ENCODE results near the gene CYB561D1. TPM values are rescaled to one million over a fixed set of nuclear protein-coding genes. Genes with fewer than 3 reads are reported as not detected.

The CYB561D1 gene
- total and polyA plus RNA-seq, 2 of the 8 experiments (the other 6 are each of a cell fraction or from before 2014, with no cell fraction given), result 3.6 to 3.8 TPM

- Histone ChIP-seq H3K9me3 (ENCODE audit: insufficient read depth in 2 of 2, low read depth in 1 of 2, low read length in 1 of 2) (no peaks in the 10 kb centered on the region), H4K8ac (ENCODE audit: extremely low read depth, insufficient read depth, low read length) (no peak overlapping the region), H3K79me2 (ENCODE audit: control insufficient read depth in 1 of 2, insufficient read depth in 2 of 2, low read length in 2 of 2) (no peaks in the 10 kb centered on the region), H3K56ac (replicated peaks; ENCODE audit: insufficient read length, low read depth, low read length) (no peak overlapping the region), H3K4me3 (ENCODE audit: extremely low read depth in 1 of 4, insufficient read depth in 2 of 4, low read depth in 3 of 4, low read length in 4 of 4) (no peak overlapping the region), H3K79me1 (ENCODE audit: low read depth, low read length) (no peaks in the 10 kb centered on the region; the same call in 1 of the 2 replicates), H3K4me1 (replicated peaks in 1 of 4; ENCODE audit: control insufficient read depth in 3 of 4, insufficient read depth in 4 of 4, low read length in 3 of 4) (peaks cover 0 to 5% (median 1%) of the 10 kb centered on the region in 4 experiments; a peak in 4 of 7 replicates), H3K18ac (ENCODE audit: extremely low read depth, low read length) (no peak overlapping the region), H2BK120ac (replicated peaks; ENCODE audit: low read depth, low read length) (no peak overlapping the region), H3K4ac (replicated peaks; ENCODE audit: insufficient read length, low read depth, low read length) (no peak overlapping the region), H2AK5ac (ENCODE audit: low read depth, low read length) (no peak overlapping the region), H4K20me1 (replicated peaks in 1 of 2; ENCODE audit: control insufficient read depth in 1 of 2, insufficient read depth in 2 of 2, low read length in 2 of 2) (no peaks in the 10 kb centered on the region), H3K36me3 (ENCODE audit: control insufficient read depth in 2 of 4, insufficient read depth in 4 of 4, low read length in 3 of 4) (no peaks in the 10 kb centered on the region), H2BK15ac (ENCODE audit: low read length) (no peak overlapping the region), H4K5ac (ENCODE audit: insufficient read length, low read depth, low read length) (no peak overlapping the region), H2BK12ac (ENCODE audit: low read depth, low read length) (no peak overlapping the region), H2BK5ac (ENCODE audit: low read depth, low read length) (no peak overlapping the region), H2BK20ac (ENCODE audit: low read length) (no peak overlapping the region), H3K9ac (replicated peaks in 1 of 4; ENCODE audit: extremely low read depth in 1 of 4, low read depth in 3 of 4, low read length in 3 of 4) (no peak overlapping the region), H3K23ac (ENCODE audit: insufficient read length) (no peak overlapping the region), H3K27me3 (replicated peaks in 1 of 4; ENCODE audit: control insufficient read depth in 3 of 4, extremely low read depth in 1 of 4, insufficient read depth in 3 of 4, low read length in 3 of 4) (peaks cover 0 to 2% (median 0%) of the 10 kb centered on the region in 4 experiments; a peak in 1 of 7 replicates), H3K23me2 (ENCODE audit: low read depth, low read length) (no peaks in the 10 kb centered on the region; the same call in 1 of the 2 replicates), H3K4me2 (ENCODE audit: insufficient read depth in 1 of 2, low read depth in 2 of 2, low read length in 2 of 2) (no peak overlapping the region), H3K14ac (ENCODE audit: insufficient read length) (no peak overlapping the region), H3K27ac (ENCODE audit: low read depth, low read length) (no peak overlapping the region), H2AFZ (ENCODE audit: low read length) (0 out of 2 replicates have a peak overlapping the region, but pooled peaks have one; percentile 12), H4K91ac (replicated peaks; ENCODE audit: insufficient read length, low read length) (no peak overlapping the region)
- WGBS, 2 experiments (ENCODE audit: extremely low coverage in 1 of 2, insufficient coverage in 1 of 2, insufficient read length in 1 of 2, insufficient replicate concordance in 2 of 2, low coverage in 1 of 2, low lambda C conversion rate in 2 of 2, missing lambda C conversion rate in 1 of 2), result 87% methylated on average over 9 of the region's 9 CpGs; no CpG with 5 or more reads in 1 of the 2 experiments
- ChIA-PET CTCF (ENCODE audit: partially characterized antibody) (interaction anchor here (0.7 to 26.3 kb wide), 9 partner anchors 6 to 447 kb away, joined by 3 to 1755 read pairs (median 3); partner anchors contain the start of genes AHCYL1, AMIGO1, ATXN7L2 and CYB561D1), POLR2A (ENCODE audit: partially characterized antibody) (interaction anchor here (0.8 to 1.4 kb wide), 3 partner anchors 11 to 44 kb away, joined by 3 read pairs; partner anchors contain the start of genes CYB561D1 and GNAI3)
- FAIRE-seq, result no peak
- DNase-seq (ENCODE audit: low read depth in 1 of 2, low spot score in 2 of 2), result peak in 1 of 2 experiments; percentile 41
- 0 out of 2 replicates have a peak, but pooled peaks have one; percentile 47 for TF ChIP-seq SP1 (IDR thresholded peaks at IDR 0.05; ENCODE audit: low read depth, low read length)
- TF ChIP-seq FOSL1 (IDR thresholded peaks at IDR 0.05; ENCODE audit: insufficient read depth, low read depth, low read length), result no peak
- no peak for TF ChIP-seq BRCA1 (IDR thresholded peaks at IDR 0.05; ENCODE audit: low read depth, low read length)
- no peak for TF ChIP-seq RNF2 (IDR thresholded peaks at IDR 0.05; ENCODE audit: borderline replicate concordance, low read depth, low read length, missing control alignments, poor library complexity, severe bottlenecking)
These were observed 43.7 kb downstream of the CYB561D1 start for GRCh38 chr1:109537450-109538178.

Measured in H1 (cell line).